GM04504 (cell line): ENCODE measurements around the gene ARHGAP35.

Source experiments
- DNase-seq: peaks from one replicate; pipeline ENCODE4 v3.0.0-alpha.2; 2012; ENCODE audit warnings: low read depth

Gene ARHGAP35

GRCh38 chr19:46904114-46905060 lies 43.6 kb downstream of the ARHGAP35 start:
- DNase-seq, result peak; percentile 88

GRCh38 chr19:46906221-46906620 lies 45.4 kb downstream of the ARHGAP35 start:
- DNase-seq, result no peak

- DNase-seq, result no peak
Observed at GRCh38 chr19:46907880-46908279, 47.1 kb downstream of the ARHGAP35 start.

GRCh38 chr19:46909356-46909755 lies 48.6 kb downstream of the ARHGAP35 start:
- no peak for DNase-seq
